GM12878 (cell line): ENCODE data around the gene EEF1A2. TPM values are rescaled to one million over a fixed set of nuclear protein-coding genes. Genes with fewer than 3 reads are reported as not detected.
A peak's percentile ranks its signal among the peaks of the same experiment; 100 is the strongest.

Source experiments
- ATAC-seq: fragments of 200-7000 bp; cut with Tn5 transposase; 3 replicates; pipeline ENCODE4 v1.9.1; 2020; ENCODE audit warnings: mild to moderate bottlenecking, moderate library complexity
- BruUV-seq: library from RNA; stranded (reverse); fragments of 400-500 nt; replicated peaks from 2 replicates; lab custom pipeline; 2021; lab: Mats Ljungman, UMichigan
- CTCF ChIA-PET: fragments of 300-600 bp; sonication (Branson Sonifier 250); formaldehyde crosslinking; extraction: SDS; loops from one replicate; lab custom pipeline; 2021; ENCODE audit warnings: inconsistent platforms; lab: Yijun Ruan, JAX
- POLR2A ChIA-PET: fragments of 350-600 bp; formaldehyde crosslinking; extraction: SDS; loops from one replicate; lab custom pipeline; 2021; ENCODE audit warnings: inconsistent platforms; lab: Charles Lee
- RAD21 ChIA-PET: fragments of 300-600 bp; sonication (Branson Sonifier 250); formaldehyde crosslinking; loops from one replicate; lab custom pipeline; 2023; ENCODE audit warnings: antibody characterized with exemption; ENCODE audit not compliant: unreplicated experiment; lab: Charles Lee
- SMC1A ChIA-PET: fragments of 300-600 bp; sonication (Branson Sonifier 250); formaldehyde crosslinking; loops from one replicate; lab custom pipeline; 2023; ENCODE audit not compliant: unreplicated experiment, uncharacterized antibody; lab: Charles Lee
- DNase-seq: peaks from one replicate; pipeline ENCODE4 v3.0.0-alpha.2; 2011; ENCODE audit warnings: low read depth, low spot score
- FAIRE-seq: peaks from 3 replicates; lab custom pipeline; 2011; peaks lifted over from hg19 to GRCh38; lab: Jason Lieb, UNC
- H2AFZ ChIP-seq: 2 replicates; pipeline ENCODE4 v1.6.0; 2011; ENCODE audit warnings: low read depth, low read length, control low read depth; ENCODE audit not compliant: control insufficient read depth
- H3K27ac ChIP-seq: 2 replicates; pipeline ENCODE4 v1.5.1; 2011; ENCODE audit warnings: control low read depth; ENCODE audit not compliant: control insufficient read depth, insufficient read depth
- H3K27me3 ChIP-seq, 2 experiments: replicated peaks in 1 of 2; 2 replicates each; pipeline versions ENCODE4 v1.6.0 to v1.6.1; 2011; ENCODE audit warnings: low read length in 1 of 2; ENCODE audit not compliant: control insufficient read depth in 2 of 2, insufficient read depth in 2 of 2
- H3K36me3 ChIP-seq, 2 experiments: 2 replicates each; pipeline ENCODE4 v1.5.1; 2011; ENCODE audit warnings: low read length in 1 of 2; ENCODE audit not compliant: control insufficient read depth in 2 of 2, insufficient read depth in 2 of 2
- H3K4me1 ChIP-seq: 2 replicates; pipeline ENCODE4 v1.6.1; 2011; ENCODE audit warnings: mild to moderate bottlenecking, low read length, moderate library complexity, mixed read lengths; ENCODE audit not compliant: control insufficient read depth, insufficient read depth
- H3K4me2 ChIP-seq: 2 replicates; pipeline ENCODE4 v1.6.0; 2011; ENCODE audit warnings: control low read depth; ENCODE audit not compliant: control insufficient read depth, insufficient read depth
- H3K4me3 ChIP-seq: fragments of 200-600 bp; sonication (generic); 2 replicates; pipeline ENCODE4 v1.5.1; 2016
- H3K79me2 ChIP-seq: 2 replicates; pipeline ENCODE4 v1.6.0; 2011; ENCODE audit warnings: low read length; ENCODE audit not compliant: control insufficient read depth, insufficient read depth
- H3K9ac ChIP-seq: 2 replicates; pipeline ENCODE4 v1.8.0; 2011; ENCODE audit warnings: low read length, control low read depth, mixed read lengths; ENCODE audit not compliant: control insufficient read depth, insufficient read depth
- H3K9me3 ChIP-seq: replicated peaks from 3 replicates; pipeline ENCODE4 v1.5.1; 2011; ENCODE audit warnings: mild to moderate bottlenecking, low read length; ENCODE audit not compliant: control insufficient read depth, insufficient read depth
- H4K20me1 ChIP-seq: 2 replicates; pipeline ENCODE4 v1.6.0; 2011; ENCODE audit not compliant: control insufficient read depth, insufficient read depth
- BCL11A ChIP-seq: IDR thresholded peaks from 2 replicates; pipeline ENCODE4 v1.6.1; 2011; ENCODE audit warnings: low read depth, low read length
- EZH2 ChIP-seq: IDR thresholded peaks from 2 replicates; pipeline ENCODE4 v1.6.1; 2012; ENCODE audit warnings: low read depth, mild to moderate bottlenecking, control low read depth, inconsistent platforms, low read length, borderline replicate concordance; ENCODE audit not compliant: control insufficient read depth
- NR2F1 ChIP-seq: fragments of 450-650 bp; conservative IDR thresholded peaks from 2 replicates; pipeline ENCODE4 v1.6.1; 2017; ENCODE audit warnings: mild to moderate bottlenecking
- TCF3 ChIP-seq: IDR thresholded peaks from 2 replicates; pipeline ENCODE4 v1.6.1; 2012; ENCODE audit warnings: low read depth, mild to moderate bottlenecking, low read length, borderline replicate concordance; ENCODE audit not compliant: insufficient read depth
- WGBS: methylation state at CpG from one replicate; pipeline ENCODE4 v1.1.6; 2016; ENCODE audit warnings: low lambda C conversion rate; ENCODE audit not compliant: insufficient replicate concordance, insufficient coverage; ENCODE audit errors: missing lambda C conversion rate; 5-methylcytosine and 5-hydroxymethylcytosine counted together
- in situ Hi-C: fragments of 300-500 bp; cut with MboI; formaldehyde crosslinking; loops from 9 replicates; pipeline ENCODE4 v1.14.3; 2018; ENCODE audit warnings: mixed read lengths
- intact Hi-C: fragments of 100-400 bp; cut with micrococcal nuclease; formaldehyde crosslinking; loops from one replicate; pipeline ENCODE4 v1.14.2; 2022; ENCODE audit not compliant: unreplicated experiment
- polyA plus RNA-seq, 11 experiments: library from polyadenylated mRNA; depleted of rRNA in 4 of 11; unstranded in 6 of 11; stranded (reverse) in 5 of 11; fragments of >200 nt; fragmentation: Nextera tagmentation in 4 of 11; fragmentation: Illumina TruSeq in 1 of 11; extraction: Ambion mirVana in 4 of 11; extraction: Trizol in 1 of 11; gene quantifications; 1 replicate in 1 of 11; 2 replicates in 10 of 11; pipeline versions ENCODE4 v1.2.1 to v1.2.3, GENCODE V29; 2011 to 2016; ENCODE audit warnings: inconsistent platforms in 2 of 11, missing spikeins in 2 of 11, low read depth in 1 of 11
- total RNA-seq, 4 experiments: library from RNA; depleted of rRNA in 3 of 4; stranded (reverse); fragments of >200 nt in 3 of 4; fragmentation: Illumina TruSeq in 1 of 4; extraction: Trizol in 1 of 4; gene quantifications; 2 replicates each; pipeline versions ENCODE4 v1.2.1 to v1.2.3, GENCODE V29; 2013 to 2021
- TF ChIP-seq, protein P1 (sequence below): IDR thresholded peaks from 2 replicates; pipeline ENCODE4 v1.6.1; 2011; ENCODE audit warnings: mild to moderate bottlenecking, low read depth, low read length, moderate library complexity; ENCODE audit not compliant: insufficient replicate concordance
- TF ChIP-seq, protein P2 (sequence below): IDR thresholded peaks from 2 replicates; pipeline ENCODE4 v1.6.1; 2011; ENCODE audit warnings: borderline replicate concordance, low read depth, mild to moderate bottlenecking, moderate library complexity, low read length; ENCODE audit not compliant: insufficient read depth, poor library complexity, severe bottlenecking

The EEF1A2 gene
- total and polyA plus RNA-seq, 10 of the 15 experiments (the other 5 are each of a cell fraction or from before 2014, with no cell fraction given): 0.56 TPM; not detected in 9

- DNase-seq: no peak
- no peak for ATAC-seq
- no peak for FAIRE-seq
- RAD21 ChIA-PET: no interaction called here
- intact Hi-C loops: loop anchor here (5.0 kb wide), 4 partner anchors 92 to 587 kb away; partner anchors contain the start of gene GMEB2
- Histone ChIP-seq H3K9ac (no peak overlapping the region), H4K20me1 (no peaks in the 10 kb centered on the region), H3K4me3 (no peak overlapping the region), H3K36me3 (no peaks in the 10 kb centered on the region), H3K27me3 (no peaks in the 10 kb centered on the region), H3K4me2 (no peak overlapping the region), H3K9me3 (no peaks in the 10 kb centered on the region), H3K4me1 (peaks cover 14% of the 10 kb centered on the region), H3K79me2 (no peaks in the 10 kb centered on the region), H2AFZ (no peak overlapping the region), H3K27ac (no peak overlapping the region)
- in situ Hi-C loops: no loop called here
- SMC1A ChIA-PET: interaction anchor here (0.6 kb wide), 1 partner anchor 8 kb away, joined by 3 read pairs; no protein-coding TSS in a partner anchor
- CTCF ChIA-PET: interaction anchor here (0.8 kb wide), 1 partner anchor 38 kb away, joined by 3 read pairs; no protein-coding TSS in a partner anchor
- TF ChIP-seq, protein P1, sequence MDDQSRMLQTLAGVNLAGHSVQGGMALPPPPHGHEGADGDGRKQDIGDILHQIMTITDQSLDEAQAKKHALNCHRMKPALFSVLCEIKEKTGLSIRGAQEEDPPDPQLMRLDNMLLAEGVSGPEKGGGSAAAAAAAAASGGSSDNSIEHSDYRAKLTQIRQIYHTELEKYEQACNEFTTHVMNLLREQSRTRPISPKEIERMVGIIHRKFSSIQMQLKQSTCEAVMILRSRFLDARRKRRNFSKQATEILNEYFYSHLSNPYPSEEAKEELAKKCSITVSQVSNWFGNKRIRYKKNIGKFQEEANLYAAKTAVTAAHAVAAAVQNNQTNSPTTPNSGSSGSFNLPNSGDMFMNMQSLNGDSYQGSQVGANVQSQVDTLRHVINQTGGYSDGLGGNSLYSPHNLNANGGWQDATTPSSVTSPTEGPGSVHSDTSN: peak; percentile 9
- 0 out of 2 replicates have a peak, but pooled peaks have one; percentile 19 for TF ChIP-seq NR2F1
- TF ChIP-seq BCL11A: no peak
- TF ChIP-seq, protein P2, sequence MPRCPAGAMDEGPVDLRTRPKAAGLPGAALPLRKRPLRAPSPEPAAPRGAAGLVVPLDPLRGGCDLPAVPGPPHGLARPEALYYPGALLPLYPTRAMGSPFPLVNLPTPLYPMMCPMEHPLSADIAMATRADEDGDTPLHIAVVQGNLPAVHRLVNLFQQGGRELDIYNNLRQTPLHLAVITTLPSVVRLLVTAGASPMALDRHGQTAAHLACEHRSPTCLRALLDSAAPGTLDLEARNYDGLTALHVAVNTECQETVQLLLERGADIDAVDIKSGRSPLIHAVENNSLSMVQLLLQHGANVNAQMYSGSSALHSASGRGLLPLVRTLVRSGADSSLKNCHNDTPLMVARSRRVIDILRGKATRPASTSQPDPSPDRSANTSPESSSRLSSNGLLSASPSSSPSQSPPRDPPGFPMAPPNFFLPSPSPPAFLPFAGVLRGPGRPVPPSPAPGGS: peak; percentile 86
- no peak for TF ChIP-seq EZH2
- peak; percentile 76; the same call in 1 of the 2 replicates for TF ChIP-seq TCF3
- 60% methylated on average over 39 of the region's 49 CpGs for WGBS
- no TSS peak for BruUV-seq
- POLR2A ChIA-PET: no interaction called here
Observed at GRCh38 chr20:63534831-63535651, 36.2 kb upstream of the EEF1A2 start.
